ENCODE measurements around the gene TTLL12.

The TTLL12 gene

DNA sequence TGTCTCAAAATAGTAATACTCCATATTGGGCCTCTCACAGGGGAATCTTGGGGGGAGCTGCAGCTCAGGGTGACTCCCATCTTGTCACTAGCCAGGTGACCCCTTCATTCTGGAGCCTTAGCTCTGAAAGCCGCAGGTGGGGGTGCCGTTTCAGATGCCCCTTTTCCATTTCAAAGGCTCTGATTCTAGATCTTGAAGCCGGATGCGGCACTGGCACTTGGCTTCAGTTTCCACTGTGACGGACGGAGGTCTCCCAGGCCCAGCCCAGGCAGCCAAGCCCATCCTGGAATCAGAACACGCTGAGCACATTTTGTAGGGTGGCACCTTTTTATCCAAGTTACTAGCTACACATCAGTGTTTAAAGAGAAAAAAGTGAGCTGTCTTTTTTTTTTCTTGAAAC, 70.0 kb downstream of the TTLL12 start:
- no peaks in the 10 kb centered on the region for H3K9me3 ChIP-seq
- no peak for TF ChIP-seq CTCF (IDR thresholded peaks at IDR 0.05)
- intact Hi-C loops (cut with DNase I; ENCODE audit: low total_unique reads) = no loop called here
- H3K36me3 ChIP-seq = no peaks in the 10 kb centered on the region
- H3K27me3 ChIP-seq = peaks cover 0 to 52% of the 10 kb centered on the region in 2 donors
- DNase-seq = no peak
- H3K4me3 ChIP-seq = no peak overlapping the region
- H3K4me1 ChIP-seq = no peaks in the 10 kb centered on the region
- no peak overlapping the region for H3K27ac ChIP-seq
